IMR-90 (cell line): ENCODE results near the gene CCDC198.

ENCODE experiments used
- MAFK ChIP-seq: IDR thresholded peaks from 2 replicates; pipeline ENCODE4 v1.6.1; 2012; ENCODE audit warnings: low read depth, low read length, improper control_type of control experiment
- MAZ ChIP-seq: IDR thresholded peaks from 2 replicates; pipeline ENCODE4 v1.6.1; 2012; ENCODE audit warnings: low read depth, mild to moderate bottlenecking, low read length, improper control_type of control experiment, moderate library complexity, borderline replicate concordance
- POLR2A ChIP-seq: IDR thresholded peaks from 2 replicates; pipeline ENCODE4 v1.6.1; 2012; ENCODE audit warnings: mild to moderate bottlenecking, low read depth, low read length
- RAD21 ChIP-seq: IDR thresholded peaks from 2 replicates; pipeline ENCODE4 v1.6.1; 2012; ENCODE audit warnings: low read length, improper control_type of control experiment
- SMC3 ChIP-seq: fragments of 150-350 bp; IDR thresholded peaks from 2 replicates; pipeline ENCODE4 v1.6.1; 2016; ENCODE audit warnings: low read depth, mild to moderate bottlenecking, antibody characterized with exemption, low read length, moderate library complexity
- TF ChIP-seq, protein P1 (sequence below): conservative IDR thresholded peaks from 2 replicates; pipeline ENCODE4 v1.5.1; 2012; ENCODE audit warnings: mild to moderate bottlenecking, low read depth, low read length, improper control_type of control experiment
- TF ChIP-seq, protein P2 (sequence below): fragments of 150-350 bp; IDR thresholded peaks from 2 replicates; pipeline ENCODE4 v1.6.1; 2017; ENCODE audit warnings: mild to moderate bottlenecking, antibody characterized with exemption, low read length, low read depth
- TF ChIP-seq, protein P3 (sequence below): fragments of 150-350 bp; IDR thresholded peaks from 2 replicates; pipeline ENCODE4 v1.6.1; 2016; ENCODE audit warnings: low read depth, mild to moderate bottlenecking, low read length, moderate library complexity, borderline replicate concordance

DNA sequence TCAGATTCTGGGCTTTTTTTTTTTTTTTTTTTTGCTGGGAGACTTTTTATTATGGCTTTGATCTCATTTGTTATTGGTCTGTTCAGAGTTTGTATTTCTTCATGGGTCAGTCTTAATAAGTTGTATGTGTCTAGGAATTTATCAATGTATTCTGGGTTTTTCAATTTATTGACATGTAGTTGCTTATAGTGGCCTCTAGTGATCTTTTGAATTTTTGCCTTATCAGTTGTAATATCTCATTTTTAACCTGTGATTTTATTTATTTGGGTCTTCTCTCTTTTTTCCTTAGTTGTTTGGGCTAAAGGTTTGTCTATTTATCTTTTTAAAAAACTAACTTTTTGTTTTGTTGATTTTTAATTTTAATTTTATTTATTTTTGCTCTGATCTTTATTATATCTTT is 57.7 kb downstream of the CCDC198 start:
- TF ChIP-seq, protein P1, sequence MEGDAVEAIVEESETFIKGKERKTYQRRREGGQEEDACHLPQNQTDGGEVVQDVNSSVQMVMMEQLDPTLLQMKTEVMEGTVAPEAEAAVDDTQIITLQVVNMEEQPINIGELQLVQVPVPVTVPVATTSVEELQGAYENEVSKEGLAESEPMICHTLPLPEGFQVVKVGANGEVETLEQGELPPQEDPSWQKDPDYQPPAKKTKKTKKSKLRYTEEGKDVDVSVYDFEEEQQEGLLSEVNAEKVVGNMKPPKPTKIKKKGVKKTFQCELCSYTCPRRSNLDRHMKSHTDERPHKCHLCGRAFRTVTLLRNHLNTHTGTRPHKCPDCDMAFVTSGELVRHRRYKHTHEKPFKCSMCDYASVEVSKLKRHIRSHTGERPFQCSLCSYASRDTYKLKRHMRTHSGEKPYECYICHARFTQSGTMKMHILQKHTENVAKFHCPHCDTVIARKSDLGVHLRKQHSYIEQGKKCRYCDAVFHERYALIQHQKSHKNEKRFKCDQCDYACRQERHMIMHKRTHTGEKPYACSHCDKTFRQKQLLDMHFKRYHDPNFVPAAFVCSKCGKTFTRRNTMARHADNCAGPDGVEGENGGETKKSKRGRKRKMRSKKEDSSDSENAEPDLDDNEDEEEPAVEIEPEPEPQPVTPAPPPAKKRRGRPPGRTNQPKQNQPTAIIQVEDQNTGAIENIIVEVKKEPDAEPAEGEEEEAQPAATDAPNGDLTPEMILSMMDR = no peak
- TF ChIP-seq RAD21 (no peak), SMC3 (no peak), MAZ (no peak), POLR2A (no peak), MAFK (no peak)
- TF ChIP-seq, protein P2, sequence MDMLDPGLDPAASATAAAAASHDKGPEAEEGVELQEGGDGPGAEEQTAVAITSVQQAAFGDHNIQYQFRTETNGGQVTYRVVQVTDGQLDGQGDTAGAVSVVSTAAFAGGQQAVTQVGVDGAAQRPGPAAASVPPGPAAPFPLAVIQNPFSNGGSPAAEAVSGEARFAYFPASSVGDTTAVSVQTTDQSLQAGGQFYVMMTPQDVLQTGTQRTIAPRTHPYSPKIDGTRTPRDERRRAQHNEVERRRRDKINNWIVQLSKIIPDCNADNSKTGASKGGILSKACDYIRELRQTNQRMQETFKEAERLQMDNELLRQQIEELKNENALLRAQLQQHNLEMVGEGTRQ = no peak
- TF ChIP-seq, protein P3, sequence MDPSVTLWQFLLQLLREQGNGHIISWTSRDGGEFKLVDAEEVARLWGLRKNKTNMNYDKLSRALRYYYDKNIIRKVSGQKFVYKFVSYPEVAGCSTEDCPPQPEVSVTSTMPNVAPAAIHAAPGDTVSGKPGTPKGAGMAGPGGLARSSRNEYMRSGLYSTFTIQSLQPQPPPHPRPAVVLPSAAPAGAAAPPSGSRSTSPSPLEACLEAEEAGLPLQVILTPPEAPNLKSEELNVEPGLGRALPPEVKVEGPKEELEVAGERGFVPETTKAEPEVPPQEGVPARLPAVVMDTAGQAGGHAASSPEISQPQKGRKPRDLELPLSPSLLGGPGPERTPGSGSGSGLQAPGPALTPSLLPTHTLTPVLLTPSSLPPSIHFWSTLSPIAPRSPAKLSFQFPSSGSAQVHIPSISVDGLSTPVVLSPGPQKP = no peak
